SIG-M5 (cell line): Measurements from ENCODE around the gene CAMKMT.

Source experiments
- DNase-seq: peaks from one replicate; lab custom pipeline; 2025; lab: John Stamatoyannopoulos, UW

The CAMKMT gene

GRCh38 chr2:44772131-44772530 is 410.4 kb downstream of the CAMKMT start:
- DNase-seq, result no peak

DNA sequence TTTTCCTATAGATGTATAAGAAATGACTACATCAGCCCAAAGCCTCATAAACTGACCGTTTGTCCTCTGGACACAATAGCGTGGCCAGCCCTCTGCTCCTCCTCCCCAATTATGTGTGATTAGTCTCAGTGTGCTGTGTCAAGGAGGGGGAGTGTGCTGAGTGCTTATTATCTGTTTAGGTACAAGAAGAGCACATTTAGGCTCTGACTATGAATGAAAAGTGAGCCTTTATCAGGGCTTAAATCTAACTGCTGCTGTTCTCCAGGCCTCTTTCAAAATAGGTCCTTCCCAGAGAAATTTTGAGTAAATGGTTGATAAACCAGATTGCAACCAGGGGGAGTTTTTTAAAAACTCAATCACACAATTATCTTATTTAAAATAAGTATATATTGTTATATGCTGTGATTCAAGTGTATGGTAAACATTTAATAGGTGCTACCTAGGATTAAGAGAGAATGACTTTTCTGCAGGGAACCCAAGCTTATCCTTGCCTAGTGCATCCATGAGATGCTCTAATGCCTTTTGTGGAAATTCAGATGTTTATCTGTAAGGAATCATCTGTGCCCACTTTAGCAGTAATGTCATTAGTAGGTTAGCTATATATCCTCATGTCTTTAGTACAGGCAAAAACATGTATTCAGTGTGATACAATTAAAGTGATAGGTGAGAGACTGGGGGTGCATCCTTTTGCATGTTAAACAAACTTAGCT is 411.1 kb downstream of the CAMKMT start:
- no peak for DNase-seq

DNA sequence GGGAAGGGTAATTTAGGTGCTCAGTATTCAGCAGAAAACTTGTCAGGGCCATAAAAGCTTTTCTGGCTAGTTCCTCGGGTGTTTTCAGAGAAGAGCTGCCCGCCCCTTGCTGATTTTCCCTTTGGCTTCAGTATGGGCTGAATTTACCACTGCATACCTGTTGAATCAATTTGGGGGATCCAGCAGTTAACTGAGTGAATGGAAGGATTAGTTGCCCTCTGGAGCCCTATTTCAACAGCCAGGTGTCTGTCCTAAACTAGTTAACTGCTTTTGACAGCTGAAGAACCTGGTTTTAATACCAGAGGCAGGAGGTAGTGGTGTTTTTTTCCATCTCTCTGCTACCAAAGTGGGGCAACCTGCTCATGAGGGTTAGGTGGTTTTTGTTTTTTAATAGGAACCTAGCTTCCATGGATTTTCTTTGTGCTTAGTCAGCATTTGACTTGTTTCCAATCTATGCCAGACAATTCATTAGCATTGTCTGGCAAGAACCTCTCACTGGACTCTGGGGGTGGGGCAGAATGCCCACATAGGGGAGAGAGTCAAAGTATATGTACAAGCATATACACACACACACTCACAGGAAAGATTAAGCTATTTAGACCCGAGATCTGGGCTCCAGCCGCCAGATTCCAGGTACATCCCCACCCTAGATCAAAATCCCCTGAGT is 413.2 kb downstream of the CAMKMT start:
- no peak for DNase-seq

GRCh38 chr2:44777036-44777435 is 415.3 kb downstream of the CAMKMT start:
- no peak for DNase-seq

DNA sequence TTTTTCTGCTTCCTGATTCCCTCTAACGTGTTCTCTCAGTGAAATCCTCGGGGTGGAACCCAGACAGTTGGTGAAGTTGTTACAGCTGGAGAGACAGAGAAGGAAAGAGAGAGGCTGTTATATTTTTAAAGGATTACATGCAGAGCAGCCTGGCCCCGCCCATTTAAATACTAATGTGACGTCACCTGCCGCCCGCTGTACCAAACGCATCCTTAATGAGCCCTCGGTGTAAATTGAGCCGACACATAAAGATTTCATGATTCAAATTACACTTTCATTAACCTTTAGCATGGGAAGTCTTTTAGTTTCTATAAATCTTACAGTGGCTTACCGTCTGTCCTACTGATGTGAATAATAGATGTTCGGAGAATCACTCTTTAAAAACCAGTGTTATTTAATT is 415.8 kb downstream of the CAMKMT start:
- DNase-seq, result no peak

- DNase-seq, result no peak
Measured at GRCh38 chr2:44778221-44778654, 416.5 kb downstream of the CAMKMT start.

DNA sequence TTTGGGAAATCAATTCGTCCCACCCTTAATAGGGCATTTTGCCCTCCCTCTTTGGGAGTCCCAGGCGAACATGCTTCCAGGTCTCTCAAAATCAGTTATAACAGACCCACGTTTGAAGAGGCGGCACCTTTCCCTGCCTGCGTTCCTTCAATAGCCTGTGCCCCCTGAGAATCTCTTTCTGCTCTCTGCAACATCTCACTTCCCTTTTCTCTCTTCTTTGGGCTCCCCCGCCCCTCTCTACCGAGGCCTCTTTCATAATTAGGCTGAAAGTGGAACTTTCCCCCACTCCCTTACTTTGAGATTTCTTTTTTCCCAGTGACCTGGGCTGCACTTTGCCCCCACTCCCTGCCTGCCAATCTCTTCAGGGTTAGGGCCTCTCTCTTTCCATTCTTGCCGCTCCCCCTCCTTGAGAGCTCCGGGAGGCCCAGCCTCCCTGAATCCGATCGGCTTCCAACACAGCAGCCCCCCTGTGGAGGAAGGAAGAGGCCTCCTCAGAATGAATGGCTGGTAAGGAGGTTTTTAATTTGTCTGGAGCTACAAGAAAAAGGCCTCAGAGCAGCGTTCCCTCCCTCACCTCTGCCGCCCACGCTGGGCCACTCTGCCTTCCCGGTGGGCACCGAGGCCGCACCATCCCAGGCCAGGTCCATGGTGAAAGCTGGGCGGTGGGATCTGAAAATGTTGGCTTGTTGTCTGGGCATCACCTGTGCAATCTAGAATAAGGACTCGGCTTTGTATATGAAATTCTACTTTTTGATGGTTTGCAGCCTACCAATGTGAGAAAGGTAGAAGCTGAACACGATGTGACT is 417.1 kb downstream of the CAMKMT start:
- DNase-seq, result peak; percentile 35

DNA sequence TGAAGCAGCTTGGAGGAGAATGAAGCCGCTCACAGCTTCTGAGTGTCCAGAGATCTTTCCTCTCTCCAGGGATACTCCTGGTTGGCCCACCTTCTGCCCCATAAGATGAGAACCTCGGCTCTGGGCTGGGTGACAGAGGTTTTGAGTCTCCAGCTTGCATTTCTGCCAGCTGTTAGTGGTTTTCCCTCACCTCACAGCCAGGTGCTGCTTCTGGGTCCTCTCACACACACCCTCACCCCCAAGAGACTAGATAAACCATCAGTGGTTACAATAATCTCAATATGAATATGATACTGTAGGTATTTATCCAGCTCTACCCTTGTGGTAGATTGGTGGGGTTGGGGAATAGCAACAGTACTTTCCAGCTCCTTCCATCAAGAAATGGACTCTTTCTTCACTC is 418.0 kb downstream of the CAMKMT start:
- DNase-seq, result no peak

DNA sequence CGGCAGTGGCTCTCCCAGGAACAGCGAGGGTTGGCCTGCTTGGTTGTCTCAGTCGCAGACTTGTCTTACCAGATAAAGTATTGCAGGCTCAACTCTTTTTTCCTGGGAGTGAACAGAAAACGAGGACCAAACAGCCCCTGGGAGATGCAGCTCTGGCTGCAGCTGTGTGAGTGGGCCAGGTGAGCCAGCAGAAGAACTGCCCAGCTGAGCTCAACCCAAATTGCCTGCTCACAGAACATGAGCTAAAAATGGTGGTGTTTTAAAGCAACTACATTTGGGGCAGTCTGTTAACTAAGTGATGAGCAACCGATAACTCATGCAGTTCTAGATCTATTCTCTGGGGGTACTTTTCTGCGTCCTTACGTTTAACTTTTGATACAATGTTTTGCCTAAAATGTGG is 418.7 kb downstream of the CAMKMT start:
- DNase-seq, result no peak

DNA sequence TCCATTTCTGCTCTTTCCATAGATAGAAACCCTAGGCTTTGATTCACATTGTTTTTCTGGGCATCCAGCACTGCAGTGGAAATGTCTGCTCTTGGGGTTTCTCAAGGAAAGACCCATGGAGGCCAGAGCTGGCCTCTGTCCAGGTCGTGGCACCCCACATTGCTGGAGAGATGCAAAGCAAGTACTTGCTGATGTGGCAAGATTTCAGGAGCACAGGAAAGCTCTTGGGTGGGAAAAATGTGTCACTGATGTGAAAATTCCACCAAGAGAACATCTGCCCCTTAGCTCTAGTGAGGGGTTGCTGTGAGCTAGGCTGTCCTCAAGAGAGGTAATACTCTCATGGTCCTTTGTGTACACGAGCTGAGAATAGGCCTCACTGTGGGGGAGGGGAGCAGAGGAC is 423.7 kb downstream of the CAMKMT start:
- DNase-seq, result no peak

GRCh38 chr2:44786045-44786816 is 424.5 kb downstream of the CAMKMT start:
- no peak for DNase-seq

DNA sequence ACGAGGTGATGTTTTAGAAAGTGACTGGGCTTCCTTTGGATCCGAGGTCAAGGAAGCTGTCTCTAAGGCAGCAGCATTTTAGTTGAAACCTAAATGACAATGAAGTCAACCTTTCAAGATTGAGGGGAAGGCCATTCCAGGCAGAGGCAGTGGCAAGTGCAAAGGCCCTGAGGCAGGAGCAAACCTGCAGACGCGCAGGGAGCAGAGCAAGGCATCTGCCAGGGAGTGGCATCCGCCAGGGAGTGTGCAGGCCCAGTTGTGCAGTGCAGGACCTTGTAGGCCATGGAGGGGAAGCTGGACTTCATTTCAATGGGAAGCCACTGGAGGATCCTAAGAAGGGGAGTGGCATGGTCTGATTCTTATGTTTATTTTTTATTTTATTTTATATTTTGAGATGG is 425.1 kb downstream of the CAMKMT start:
- no peak for DNase-seq

DNA sequence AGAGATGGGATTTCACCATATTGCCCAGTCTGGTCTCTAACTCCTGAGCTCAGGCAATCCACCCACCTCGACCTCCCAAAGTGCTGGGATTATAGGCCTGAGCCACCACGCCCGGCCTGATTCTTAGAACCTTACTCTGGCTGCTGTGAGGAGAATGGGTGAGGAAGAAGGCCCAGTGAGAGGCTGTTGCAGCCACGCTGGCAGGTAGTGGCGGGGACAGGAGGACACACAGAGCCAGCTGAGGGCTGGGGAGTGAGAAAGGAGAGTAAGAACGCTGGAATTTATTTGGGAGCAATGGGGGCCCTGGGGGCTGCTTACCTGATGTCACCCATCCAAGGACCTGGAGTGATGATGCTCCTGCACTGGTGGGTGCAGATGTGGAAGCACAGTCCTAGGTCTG is 425.9 kb downstream of the CAMKMT start:
- no peak for DNase-seq

- no peak for DNase-seq
Measured at GRCh38 chr2:44789446-44789845, 427.7 kb downstream of the CAMKMT start.

- no peak for DNase-seq
Measured at GRCh38 chr2:44789971-44790721, 428.4 kb downstream of the CAMKMT start.

GRCh38 chr2:44793322-44793870 is 431.6 kb downstream of the CAMKMT start:
- DNase-seq, result no peak

DNA sequence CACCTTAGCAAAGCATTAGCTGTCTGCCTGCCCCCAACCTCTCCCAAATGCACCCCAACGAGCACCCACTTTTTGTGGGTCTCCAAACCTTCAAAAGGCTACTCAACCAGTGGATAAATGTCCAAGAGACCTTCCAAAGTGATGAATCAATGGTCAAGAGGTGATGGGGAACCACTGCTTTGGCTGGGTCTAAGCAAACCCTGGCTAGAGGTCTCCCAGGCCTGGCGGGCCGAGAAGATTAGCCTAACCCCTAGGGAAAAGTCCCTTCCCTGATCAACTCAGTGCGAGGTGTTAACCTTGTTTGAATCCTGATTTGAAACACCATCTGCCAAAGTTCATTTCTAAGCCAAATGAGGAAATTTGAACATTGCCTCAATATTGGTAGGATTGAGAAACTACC is 435.0 kb downstream of the CAMKMT start:
- DNase-seq, result no peak

DNA sequence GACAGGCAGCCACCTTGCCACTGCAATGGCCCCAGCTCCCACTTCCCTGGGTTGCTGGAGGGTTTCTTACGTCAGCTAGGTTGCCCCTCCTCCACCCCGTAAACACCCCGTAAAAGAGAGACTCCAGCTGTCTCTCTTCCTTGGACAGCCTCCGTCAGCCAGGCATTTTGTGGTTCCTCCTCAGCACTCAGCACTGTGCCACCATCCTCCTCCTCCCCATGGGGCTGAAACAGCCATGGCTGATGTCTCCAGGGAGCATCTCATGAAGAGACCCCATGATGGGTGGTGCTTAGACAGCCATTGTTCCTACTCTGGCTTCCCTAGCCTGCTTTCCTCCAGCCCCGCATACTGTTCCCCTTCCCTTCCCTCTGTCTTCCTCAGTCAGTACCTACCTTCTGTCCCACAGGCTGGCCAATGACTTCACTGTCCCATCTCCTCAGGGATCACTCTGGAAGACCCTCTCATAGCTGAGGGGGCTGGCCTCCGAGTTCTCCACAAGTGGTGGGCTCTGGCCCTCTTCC is 436.5 kb downstream of the CAMKMT start:
- no peak for DNase-seq

GRCh38 chr2:44799105-44799504 is 437.4 kb downstream of the CAMKMT start:
- DNase-seq, result no peak

GRCh38 chr2:44799754-44800153 is 438.0 kb downstream of the CAMKMT start:
- no peak for DNase-seq

DNA sequence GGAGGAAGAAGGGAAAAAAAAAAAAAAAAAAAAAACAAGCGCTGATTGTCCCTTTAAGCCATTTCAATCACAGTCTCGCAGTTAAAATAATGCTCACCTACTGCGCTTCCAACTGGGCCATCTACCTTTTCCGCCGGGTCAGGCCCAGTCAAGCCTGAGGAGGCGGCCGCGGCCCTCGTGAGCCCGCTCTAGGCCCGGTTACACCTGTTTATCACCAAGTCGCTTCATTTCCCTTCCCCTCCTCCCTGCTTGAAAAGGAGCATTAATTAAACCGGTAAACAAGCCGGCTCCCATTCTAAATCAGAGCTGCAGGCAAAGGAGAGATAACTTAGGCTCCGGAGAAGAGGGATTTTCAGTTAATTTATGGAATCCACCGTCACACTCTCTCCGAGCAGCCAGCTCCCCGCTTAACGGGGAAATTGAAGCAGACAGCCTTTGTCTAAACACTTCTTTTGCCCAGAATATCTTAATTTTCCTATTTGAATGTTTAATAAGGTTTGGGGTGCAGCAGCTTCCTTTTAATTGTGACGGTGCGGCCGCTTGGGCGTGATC is 439.6 kb downstream of the CAMKMT start:
- no peak for DNase-seq
